Measurements from ENCODE around the gene RAET1G. TPM values are rescaled to one million over a fixed set of nuclear protein-coding genes. Genes with fewer than 3 reads are reported as not detected.
"Not testable (repeated sequence)": the region's sequence is repeated elsewhere in the genome, so short reads cannot be mapped to it uniquely, and the experiment has no call there.

RAET1G gene
- total RNA-seq, 4 donors from 2014 or later: 1.5 TPM; not detected in 3

- peaks cover 0 to 93% of the 10 kb centered on the region in 2 donors for H3K27me3 ChIP-seq
- not testable (repeated sequence) for DNase-seq (ENCODE audit: low spot score in 2 of 2); H3K9me3 ChIP-seq; H3K36me3 ChIP-seq; H3K4me1 ChIP-seq; H3K27ac ChIP-seq; H3K4me3 ChIP-seq
- WGBS, 2 donors: 34 to 51% methylated on average over 2 of the region's 2 CpGs
Measured at GRCh38 chr6:149953390-149953789, 30.5 kb upstream of the RAET1G start.

GRCh38 chr6:149951626-149952025, 28.7 kb upstream of the RAET1G start:
- TF ChIP-seq CTCF (IDR thresholded peaks at IDR 0.05) (no peak), EP300 (IDR thresholded peaks at IDR 0.05) (no peak), POLR2A (IDR thresholded peaks at IDR 0.05) (no peak)
- no peaks in the 10 kb centered on the region for H3K36me3 ChIP-seq
- 70 to 86% methylated on average over 3 of the region's 3 CpGs for WGBS, 2 donors
- no peak for DNase-seq (ENCODE audit: low spot score in 2 of 2)
- peaks cover 0 to 84% of the 10 kb centered on the region in 2 donors for H3K27me3 ChIP-seq
- no peaks in the 10 kb centered on the region for H3K9me3 ChIP-seq
- H3K4me3 ChIP-seq: no peak overlapping the region
- H3K27ac ChIP-seq: no peak overlapping the region
- H3K4me1 ChIP-seq: peaks cover 0 to 8% (median 0%) of the 10 kb centered on the region in 4 donors

GRCh38 chr6:149951096-149951495, 28.2 kb upstream of the RAET1G start:
- no peak for DNase-seq (ENCODE audit: low spot score in 2 of 2)
- Histone ChIP-seq H3K27me3 (peaks cover 0 to 79% of the 10 kb centered on the region in 2 donors), H3K27ac (no peak overlapping the region), H3K36me3 (no peaks in the 10 kb centered on the region), H3K4me1 (peaks cover 0 to 8% (median 0%) of the 10 kb centered on the region in 4 donors), H3K4me3 (no peak overlapping the region), H3K9me3 (no peaks in the 10 kb centered on the region)
- WGBS, 2 donors: 79 to 81% methylated on average over 9 of the region's 9 CpGs
- TF ChIP-seq CTCF (IDR thresholded peaks at IDR 0.05) (no peak), POLR2A (IDR thresholded peaks at IDR 0.05) (no peak), EP300 (IDR thresholded peaks at IDR 0.05) (no peak)

- H3K36me3 ChIP-seq: no peaks in the 10 kb centered on the region
- 26 to 29% methylated on average over 4 to 8 of the region's 8 CpGs for WGBS, 2 donors
- H3K4me3 ChIP-seq: no peak overlapping the region
- peaks cover 0 to 72% of the 10 kb centered on the region in 2 donors for H3K27me3 ChIP-seq
- no peak for DNase-seq (ENCODE audit: low spot score in 2 of 2)
- H3K9me3 ChIP-seq: no peaks in the 10 kb centered on the region
- H3K4me1 ChIP-seq: peaks cover 0 to 8% (median 0%) of the 10 kb centered on the region in 4 donors
- TF ChIP-seq POLR2A (IDR thresholded peaks at IDR 0.05): no peak
- no peak for TF ChIP-seq CTCF (IDR thresholded peaks at IDR 0.05)
- no peak for TF ChIP-seq EP300 (IDR thresholded peaks at IDR 0.05)
- H3K27ac ChIP-seq: no peak overlapping the region
Measured at GRCh38 chr6:149950423-149950822, 27.5 kb upstream of the RAET1G start.

- WGBS, 2 donors: 72 to 76% methylated on average over 5 of the region's 5 CpGs
- Histone ChIP-seq H3K9me3 (no peaks in the 10 kb centered on the region), H3K27ac (no peak overlapping the region), H3K36me3 (no peaks in the 10 kb centered on the region), H3K4me3 (no peak overlapping the region), H3K4me1 (no peaks in the 10 kb centered on the region), H3K27me3 (peaks cover 0 to 56% of the 10 kb centered on the region in 2 donors)
- DNase-seq (ENCODE audit: low spot score in 2 of 2): no peak
- no peak for TF ChIP-seq CTCF (IDR thresholded peaks at IDR 0.05)
- TF ChIP-seq EP300 (IDR thresholded peaks at IDR 0.05): no peak
- TF ChIP-seq POLR2A (IDR thresholded peaks at IDR 0.05): no peak
Measured at GRCh38 chr6:149948616-149949015, 25.7 kb upstream of the RAET1G start.

GRCh38 chr6:149948011-149948410, 25.1 kb upstream of the RAET1G start:
- Histone ChIP-seq H3K27ac (no peak overlapping the region), H3K9me3 (no peaks in the 10 kb centered on the region), H3K4me1 (no peaks in the 10 kb centered on the region), H3K4me3 (no peak overlapping the region), H3K27me3 (peaks cover 0 to 55% of the 10 kb centered on the region in 2 donors), H3K36me3 (no peaks in the 10 kb centered on the region)
- WGBS, 2 donors: 78 to 91% methylated on average over 1 of the region's 1 CpG
- TF ChIP-seq POLR2A (IDR thresholded peaks at IDR 0.05): no peak
- TF ChIP-seq EP300 (IDR thresholded peaks at IDR 0.05): no peak
- TF ChIP-seq CTCF (IDR thresholded peaks at IDR 0.05): no peak
- DNase-seq (ENCODE audit: low spot score in 2 of 2): no peak

- not testable (repeated sequence) for H3K9me3 ChIP-seq; DNase-seq (ENCODE audit: low spot score in 2 of 2); H3K36me3 ChIP-seq; H3K27ac ChIP-seq; H3K4me1 ChIP-seq; H3K4me3 ChIP-seq
- no CpG with 5 or more reads among the region's 1 CpG for WGBS, 2 donors
- peaks cover 0 to 54% of the 10 kb centered on the region in 2 donors for H3K27me3 ChIP-seq
Measured at GRCh38 chr6:149947533-149947932, 24.6 kb upstream of the RAET1G start.

GRCh38 chr6:149946631-149947030, 23.7 kb upstream of the RAET1G start:
- peaks cover 0 to 54% of the 10 kb centered on the region in 2 donors for H3K27me3 ChIP-seq
- H3K27ac ChIP-seq; H3K36me3 ChIP-seq; H3K4me1 ChIP-seq; H3K4me3 ChIP-seq; DNase-seq (ENCODE audit: low spot score in 2 of 2); H3K9me3 ChIP-seq: not testable (repeated sequence)
- 52 to 65% methylated on average over 7 of the region's 7 CpGs for WGBS, 2 donors

Measured in tibial nerve (tissue), 4 donors.